RWPE2 (cell line): Measurements from ENCODE around the gene TSPYL4.

Experiments
- ATAC-seq: fragments of 200-7000 bp; cut with Tn5 transposase; 3 replicates; pipeline ENCODE4 v1.9.1; 2021; ENCODE audit warnings: low read depth
- DNase-seq: peaks from one replicate; pipeline ENCODE4 v3.0.0-alpha.2; 2020; ENCODE audit warnings: low spot score
- H3K27ac ChIP-seq: fragments of 450-650 bp; 2 replicates; pipeline ENCODE4 v1.5.1; 2017; ENCODE audit warnings: mild to moderate bottlenecking; ENCODE audit not compliant: poor library complexity, severe bottlenecking
- H3K27me3 ChIP-seq: fragments of 250-450 bp; sonication (Bioruptor Pico); 2 replicates; pipeline ENCODE4 v1.5.1; 2021; ENCODE audit warnings: mild to moderate bottlenecking, moderate library complexity; ENCODE audit not compliant: insufficient read depth, poor library complexity, severe bottlenecking
- H3K36me3 ChIP-seq: fragments of 250-450 bp; sonication (Bioruptor Pico); 2 replicates; pipeline ENCODE4 v1.5.1; 2020; ENCODE audit warnings: low read depth, mild to moderate bottlenecking, moderate library complexity
- H3K4me1 ChIP-seq: fragments of 250-450 bp; sonication (Bioruptor Pico); 2 replicates; pipeline ENCODE4 v1.5.1; 2021; ENCODE audit warnings: mild to moderate bottlenecking, moderate library complexity; ENCODE audit not compliant: insufficient read depth, poor library complexity, severe bottlenecking
- H3K4me3 ChIP-seq: fragments of 250-450 bp; sonication (Bioruptor Pico); 2 replicates; pipeline ENCODE4 v1.5.1; 2021; ENCODE audit warnings: mild to moderate bottlenecking, moderate library complexity; ENCODE audit not compliant: severe bottlenecking
- H3K9me3 ChIP-seq: fragments of 250-450 bp; sonication (Bioruptor Pico); 2 replicates; pipeline ENCODE4 v1.5.1; 2021; ENCODE audit warnings: mild to moderate bottlenecking, moderate library complexity; ENCODE audit not compliant: severe bottlenecking
- CTCF ChIP-seq: fragments of 450-650 bp; IDR thresholded peaks from one replicate; pipeline ENCODE4 v1.5.1; 2017; ENCODE audit warnings: mild to moderate bottlenecking, moderate library complexity; ENCODE audit not compliant: poor library complexity, severe bottlenecking

The TSPYL4 gene

GRCh38 chr6:116217069-116217468 lies 36.8 kb downstream of the TSPYL4 start:
- Histone ChIP-seq H3K27me3 (no peaks in the 10 kb centered on the region), H3K27ac (no peak overlapping the region), H3K4me1 (peaks cover 17% of the 10 kb centered on the region), H3K4me3 (no peak overlapping the region), H3K9me3 (no peaks in the 10 kb centered on the region), H3K36me3 (no peaks in the 10 kb centered on the region)
- ATAC-seq (no peak), DNase-seq (no peak)
- no peak for TF ChIP-seq CTCF

- H3K27me3 ChIP-seq: no peaks in the 10 kb centered on the region
- H3K4me3 ChIP-seq: no peak overlapping the region
- H3K4me1 ChIP-seq: peaks cover 28% of the 10 kb centered on the region
- DNase-seq: no peak
- H3K36me3 ChIP-seq: no peaks in the 10 kb centered on the region
- no peaks in the 10 kb centered on the region for H3K9me3 ChIP-seq
- TF ChIP-seq CTCF: no peak
- peak overlapping the region; percentile 19 for H3K27ac ChIP-seq
- ATAC-seq: no peak
Measured at GRCh38 chr6:116215414-116215813, 38.5 kb downstream of the TSPYL4 start.

GRCh38 chr6:116214681-116215080 lies 39.2 kb downstream of the TSPYL4 start:
- Histone ChIP-seq H3K4me1 (peaks cover 34% of the 10 kb centered on the region), H3K9me3 (no peaks in the 10 kb centered on the region), H3K27me3 (no peaks in the 10 kb centered on the region), H3K4me3 (no peak overlapping the region), H3K27ac (peak overlapping the region; percentile 19), H3K36me3 (no peaks in the 10 kb centered on the region)
- DNase-seq: no peak
- no peak for TF ChIP-seq CTCF
- no peak for ATAC-seq

GRCh38 chr6:116210750-116211425 lies 43.0 kb downstream of the TSPYL4 start:
- Histone ChIP-seq H3K27me3 (no peaks in the 10 kb centered on the region), H3K36me3 (no peaks in the 10 kb centered on the region), H3K4me1 (peaks cover 42% of the 10 kb centered on the region), H3K4me3 (no peak overlapping the region), H3K27ac (peak overlapping the region; percentile 75), H3K9me3 (no peaks in the 10 kb centered on the region)
- ATAC-seq: peak; percentile 93
- DNase-seq: peak; percentile 88
- TF ChIP-seq CTCF: no peak

- no peak overlapping the region for H3K4me3 ChIP-seq
- H3K36me3 ChIP-seq: no peaks in the 10 kb centered on the region
- ATAC-seq (no peak), DNase-seq (no peak)
- H3K27ac ChIP-seq: peak overlapping the region; percentile 75
- TF ChIP-seq CTCF: no peak
- no peaks in the 10 kb centered on the region for H3K9me3 ChIP-seq
- no peaks in the 10 kb centered on the region for H3K27me3 ChIP-seq
- H3K4me1 ChIP-seq: peaks cover 43% of the 10 kb centered on the region
Measured at GRCh38 chr6:116210316-116210715, 43.6 kb downstream of the TSPYL4 start.
